HG02870 (cell line): ENCODE measurements around the gene LGALS1.
"Not testable (repeated sequence)": the region's sequence is repeated elsewhere in the genome, so short reads cannot be mapped to it uniquely, and the experiment has no call there.

Experiments used
- ATAC-seq: cut with Tn5 transposase; IDR thresholded peaks from one replicate; pipeline ENCODE4 v1.9.1; 2021; ENCODE audit warnings: mild to moderate bottlenecking, moderate library complexity; ENCODE audit not compliant: unreplicated experiment

The LGALS1 gene

DNA sequence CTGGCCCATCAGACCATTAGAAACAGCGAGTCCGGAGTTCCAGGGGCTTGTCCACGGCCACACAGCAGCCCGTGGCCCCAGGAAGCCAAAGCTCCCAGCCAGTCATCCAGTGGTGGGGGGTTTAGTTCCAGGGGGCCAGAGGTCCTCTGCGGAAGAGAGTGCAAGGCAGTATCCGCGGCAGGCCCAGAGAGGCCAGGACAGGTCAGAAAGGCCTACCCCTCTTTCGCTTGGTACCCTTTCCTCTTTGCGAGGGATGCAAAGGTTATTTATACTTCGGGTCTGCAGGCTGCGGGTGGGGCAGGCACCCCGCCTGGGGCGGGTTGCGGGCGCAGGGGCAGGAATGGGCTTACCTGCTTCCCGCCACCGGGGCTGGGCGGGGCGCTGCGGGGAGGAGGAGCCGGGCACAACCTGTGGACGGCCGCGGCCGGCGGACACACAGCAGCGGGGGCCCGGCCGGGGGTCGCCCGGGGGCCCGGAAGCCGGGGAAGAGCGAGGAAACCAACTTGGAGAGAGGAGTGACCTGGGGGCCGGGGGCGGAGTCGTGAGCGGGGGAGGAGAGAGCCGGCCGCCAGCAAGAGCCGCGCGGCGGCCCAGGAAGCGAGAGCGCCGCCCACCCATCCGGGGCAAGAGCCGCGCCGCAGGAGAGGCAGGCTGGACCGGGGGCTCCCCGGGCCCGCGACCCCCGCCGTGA is 36.2 kb upstream of the LGALS1 start, which contains the start of gene SH3BP1:
SH3BP1 (plus strand) TSS at position 600 of the 691 bp plus-strand sequence. CDS start 119 bp downstream, outside the sequence.
- ATAC-seq: no peak

DNA sequence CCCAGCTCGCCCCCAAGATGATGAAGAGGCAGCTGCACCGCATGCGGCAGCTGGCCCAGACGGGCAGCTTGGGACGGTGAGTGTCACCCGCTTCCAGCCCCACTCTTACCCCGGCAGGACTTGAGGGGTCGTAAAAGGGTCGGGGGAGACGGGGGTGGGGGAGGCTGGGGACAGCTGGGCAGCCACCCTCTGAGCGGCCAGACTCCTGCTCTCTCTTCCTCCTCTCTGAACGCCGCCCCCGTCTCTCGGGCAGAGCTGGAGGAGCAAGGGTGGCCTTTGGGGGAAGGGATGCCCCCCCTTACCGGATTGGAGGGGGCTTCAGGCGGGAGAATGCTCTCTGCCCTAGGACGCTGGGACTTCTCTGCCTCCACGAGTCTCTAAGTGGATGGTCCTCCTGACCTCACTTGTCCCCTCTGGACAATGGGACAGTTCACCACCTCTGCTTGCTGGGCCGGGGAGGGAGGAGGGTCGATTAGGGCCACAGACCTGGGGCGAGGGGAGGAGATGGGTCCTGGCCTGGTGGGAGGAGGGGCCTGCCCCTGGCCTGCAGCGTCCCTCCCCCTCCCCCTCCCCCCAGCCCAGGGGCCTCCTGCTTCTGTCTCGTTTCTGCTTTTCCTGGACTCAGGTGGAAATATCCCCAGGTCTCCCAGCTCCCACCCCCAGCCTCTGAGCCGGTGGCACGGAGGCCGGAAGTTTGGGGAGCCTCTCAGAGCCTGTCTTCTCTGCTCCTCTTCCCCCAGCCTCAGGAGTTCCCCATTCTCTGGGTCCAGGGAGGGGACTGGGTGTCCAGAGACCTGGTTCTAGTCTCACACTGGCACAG is 35.5 kb upstream of the LGALS1 start:
- ATAC-seq: no peak

DNA sequence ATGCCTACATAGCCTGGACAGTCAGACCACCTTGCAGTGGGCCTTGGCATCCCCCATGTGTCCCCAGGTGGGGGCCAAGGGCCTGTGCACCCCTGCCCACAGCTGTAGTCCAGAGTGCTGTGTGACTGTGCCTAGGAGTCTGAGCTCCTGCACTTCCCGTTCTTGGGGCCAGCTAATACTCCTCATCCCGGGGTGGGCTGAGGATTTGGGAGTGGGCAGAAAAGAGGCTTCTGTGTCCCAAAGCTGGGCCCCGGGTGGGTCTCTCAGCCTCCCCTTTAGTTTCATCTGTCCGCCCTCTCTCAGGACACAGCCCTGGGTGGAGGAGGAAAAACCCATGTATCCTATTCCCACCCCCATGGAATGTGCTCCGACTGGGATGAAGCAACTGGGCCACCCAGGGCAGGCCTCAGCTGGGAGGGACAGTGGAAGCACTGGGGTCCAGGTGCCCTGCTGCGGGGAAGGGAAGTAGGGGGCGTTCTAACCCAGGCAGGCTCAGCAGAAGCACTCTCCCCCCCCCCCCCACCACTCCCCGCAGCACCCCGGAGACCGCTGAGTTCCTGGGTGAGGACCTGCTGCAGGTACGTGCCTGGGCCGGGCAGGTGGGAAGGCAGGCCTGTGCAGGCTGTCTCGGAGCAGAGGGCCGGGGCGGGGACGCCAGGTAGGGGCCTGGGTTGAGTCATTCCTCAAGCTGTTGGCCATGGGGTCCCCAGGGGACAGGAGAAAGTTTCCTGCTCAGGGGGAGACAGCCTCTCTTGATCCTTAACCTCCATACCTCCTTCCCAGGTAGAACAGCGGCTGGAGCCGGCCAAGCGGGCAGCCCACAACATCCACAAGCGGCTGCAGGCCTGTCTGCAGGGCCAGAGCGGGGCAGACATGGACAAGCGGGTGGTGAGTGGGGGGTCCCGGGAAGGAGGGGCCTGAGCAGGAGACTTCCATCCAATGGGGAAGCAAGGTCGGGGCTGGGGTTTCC is 34.6 kb upstream of the LGALS1 start:
- ATAC-seq: no peak

DNA sequence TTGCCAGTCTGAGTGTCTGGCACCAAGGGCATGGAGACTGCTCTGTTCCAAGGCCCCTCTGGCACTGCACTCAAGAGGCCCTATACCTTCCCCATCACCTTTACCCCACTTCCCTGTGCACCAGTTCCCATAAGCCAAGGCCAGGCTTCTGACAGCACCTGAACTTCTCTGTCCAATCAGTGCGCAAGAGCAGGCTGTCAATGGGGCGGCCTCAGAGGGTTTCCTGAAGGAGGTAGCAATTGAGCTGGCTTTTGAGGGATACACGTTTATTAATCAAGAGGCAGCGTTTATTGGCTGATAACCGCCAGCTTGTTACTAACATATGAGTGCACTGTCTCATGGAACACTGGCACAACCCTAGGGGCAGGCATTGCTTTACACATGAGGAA is 33.9 kb upstream of the LGALS1 start:
- ATAC-seq: no peak

DNA sequence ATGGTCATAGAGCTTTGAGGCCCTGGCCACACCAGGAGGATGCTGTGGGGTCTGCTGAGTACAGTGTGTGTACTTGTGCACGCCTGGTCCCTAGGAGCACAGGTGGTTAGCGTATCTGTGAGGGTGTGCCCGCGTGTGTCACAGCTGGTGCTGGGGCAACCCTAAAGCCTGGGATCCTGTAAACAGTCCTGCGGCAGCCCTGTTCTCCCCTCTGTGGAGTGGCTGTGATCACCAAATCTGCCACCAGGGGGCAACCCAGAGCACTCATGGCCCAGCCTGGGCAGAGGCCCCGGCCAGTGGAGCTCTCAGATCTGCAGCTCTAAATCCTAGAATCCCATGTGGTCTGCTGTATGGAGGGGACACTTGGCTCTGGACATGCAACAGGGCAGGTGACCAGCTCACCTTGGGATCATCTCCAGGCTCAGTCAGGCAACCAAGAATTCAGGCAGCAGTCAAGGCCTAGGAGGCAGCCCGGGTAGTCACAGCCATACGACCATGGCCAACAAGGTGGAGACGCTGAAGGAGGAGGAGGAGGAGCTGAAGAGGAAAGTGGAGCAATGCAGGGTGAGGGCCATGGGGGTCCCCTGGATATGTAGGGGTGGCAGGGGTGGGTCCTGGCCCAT is 32.1 kb upstream of the LGALS1 start:
- ATAC-seq: peak; percentile 45

DNA sequence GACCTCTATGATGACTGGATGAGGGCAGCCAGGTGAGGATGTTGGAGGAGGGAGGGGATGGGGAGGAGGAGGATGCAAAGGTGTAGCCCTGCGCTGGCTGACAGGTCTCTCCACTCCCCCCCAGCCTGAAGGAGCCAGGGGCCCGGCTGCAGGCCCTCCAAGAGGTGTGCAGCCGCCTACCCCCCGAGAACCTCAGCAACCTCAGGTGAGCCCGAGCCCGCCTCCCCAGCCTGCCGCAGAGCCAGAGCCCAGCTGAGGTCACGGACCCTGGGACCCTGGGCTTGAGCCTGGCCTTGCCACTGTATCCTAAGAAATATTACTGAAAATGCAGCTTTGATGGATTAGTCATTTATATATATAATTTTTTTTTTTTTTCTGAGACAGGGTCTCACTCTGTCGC is 28.1 kb upstream of the LGALS1 start:
- no peak for ATAC-seq

DNA sequence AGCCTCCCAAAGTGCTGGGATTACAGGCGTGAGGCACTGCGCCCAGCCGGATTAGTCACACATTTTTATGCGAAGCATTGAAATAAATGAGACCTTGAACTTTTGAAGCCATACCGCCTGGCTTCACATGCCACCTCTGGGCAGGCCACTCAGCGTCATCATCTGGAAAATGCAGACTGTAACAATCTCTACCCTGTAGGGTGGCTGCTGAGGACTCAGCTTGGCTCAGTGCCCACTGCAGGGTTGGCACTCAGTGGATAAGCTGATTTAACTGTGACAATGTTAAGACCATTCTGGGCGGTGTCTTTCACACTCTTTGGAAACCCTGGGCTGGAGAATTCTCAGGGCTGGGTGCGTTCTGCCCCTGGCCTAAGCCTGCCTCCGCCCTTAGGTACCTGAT is 27.5 kb upstream of the LGALS1 start:
- ATAC-seq: no peak

DNA sequence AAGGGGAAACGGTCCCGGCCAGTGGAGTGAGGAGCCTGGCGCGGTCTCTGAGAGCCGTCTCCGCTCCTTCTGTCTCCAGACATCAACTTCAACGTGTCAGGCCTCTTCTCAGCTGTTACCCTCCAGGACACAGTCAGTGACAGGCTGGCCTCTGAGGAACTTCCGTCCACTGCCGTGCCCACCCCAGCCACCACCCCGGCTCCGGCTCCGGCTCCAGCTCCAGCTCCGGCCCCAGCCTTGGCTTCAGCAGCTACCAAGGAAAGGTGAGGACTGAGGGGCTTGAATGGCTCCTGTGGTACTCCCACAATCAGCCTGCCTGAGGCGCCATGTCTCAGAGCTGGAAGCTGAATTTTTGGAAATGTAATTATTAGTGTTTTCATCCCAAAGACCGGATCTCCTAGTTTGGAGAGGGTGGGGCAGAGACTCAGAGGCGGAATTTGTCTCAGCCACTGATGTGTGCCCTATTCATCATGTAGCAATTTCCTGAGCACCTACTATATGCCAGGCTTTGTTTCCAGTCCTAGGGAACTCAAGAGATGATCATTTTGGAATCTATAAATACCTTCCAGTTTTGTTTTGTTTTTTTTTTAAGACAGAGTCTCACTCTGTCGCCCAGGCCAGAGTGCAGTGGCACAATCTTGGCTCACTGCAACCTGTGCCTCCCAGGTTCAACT is 24.8 kb upstream of the LGALS1 start:
- no peak for ATAC-seq

DNA sequence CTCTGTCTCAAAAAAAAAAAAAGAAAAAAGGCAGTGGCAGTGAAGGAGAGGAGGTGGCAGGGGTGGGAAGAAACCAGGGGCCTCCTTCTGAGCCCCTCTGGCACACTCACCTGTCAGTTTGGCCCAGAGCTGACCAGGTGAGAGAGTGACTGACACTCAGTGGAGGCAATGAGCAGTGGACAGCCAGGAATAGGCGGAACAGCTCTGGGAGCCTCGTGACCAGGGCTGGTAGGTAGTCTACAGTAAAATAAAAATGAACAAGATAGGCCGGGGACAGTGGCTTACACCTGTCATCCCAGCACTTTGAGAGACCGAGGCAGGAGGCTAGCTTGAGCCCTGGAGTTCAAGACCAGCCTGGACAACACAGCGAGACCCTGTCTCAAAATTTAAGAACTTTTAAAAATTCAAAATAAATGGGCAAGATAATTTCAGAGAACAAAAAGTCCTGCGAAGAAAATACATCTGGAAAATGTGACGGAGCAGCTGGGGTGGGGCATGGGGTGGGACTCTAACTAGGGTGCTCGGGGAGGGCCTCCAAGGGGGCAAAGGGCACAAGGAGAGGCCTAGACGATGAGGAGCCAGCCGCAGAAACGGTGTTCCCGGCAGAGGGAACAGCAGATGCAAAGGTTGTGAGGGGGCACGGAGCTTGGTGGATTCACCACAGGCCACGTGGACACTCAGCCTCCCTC is 20.7 kb upstream of the LGALS1 start:
- ATAC-seq: no peak

DNA sequence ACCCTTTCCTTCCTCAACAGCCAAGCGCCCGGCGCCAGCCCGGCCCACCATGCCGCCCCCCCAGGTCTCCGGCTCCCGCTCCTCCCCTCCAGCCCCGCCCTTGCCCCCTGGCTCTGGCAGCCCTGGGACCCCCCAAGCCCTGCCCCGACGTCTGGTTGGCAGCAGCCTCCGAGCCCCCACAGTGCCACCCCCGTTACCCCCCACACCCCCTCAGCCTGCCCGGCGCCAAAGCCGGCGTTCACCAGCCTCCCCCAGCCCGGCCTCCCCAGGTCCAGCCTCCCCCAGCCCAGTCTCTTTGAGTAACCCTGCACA is 20.2 kb upstream of the LGALS1 start:
- no peak for ATAC-seq

DNA sequence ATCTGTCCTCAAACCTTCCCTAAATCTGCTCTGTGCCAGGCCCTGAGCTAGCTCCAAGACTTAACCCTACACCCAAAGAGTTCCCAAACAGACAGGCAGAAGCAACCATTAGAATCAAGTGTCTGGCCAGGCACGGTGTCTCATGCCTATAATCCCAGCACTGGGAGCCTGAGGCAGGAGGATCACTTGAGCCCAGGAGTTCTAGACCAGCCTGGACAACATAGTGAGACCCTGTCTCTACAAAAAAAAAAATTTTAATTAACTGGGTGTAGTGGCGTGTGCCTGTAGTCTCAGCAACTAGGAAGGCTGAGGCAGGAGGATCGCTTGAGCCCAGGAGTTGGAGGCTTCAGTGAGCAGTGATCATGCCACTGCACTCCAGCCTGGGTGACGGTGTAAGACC is 18.9 kb upstream of the LGALS1 start:
- ATAC-seq: not testable (repeated sequence)

DNA sequence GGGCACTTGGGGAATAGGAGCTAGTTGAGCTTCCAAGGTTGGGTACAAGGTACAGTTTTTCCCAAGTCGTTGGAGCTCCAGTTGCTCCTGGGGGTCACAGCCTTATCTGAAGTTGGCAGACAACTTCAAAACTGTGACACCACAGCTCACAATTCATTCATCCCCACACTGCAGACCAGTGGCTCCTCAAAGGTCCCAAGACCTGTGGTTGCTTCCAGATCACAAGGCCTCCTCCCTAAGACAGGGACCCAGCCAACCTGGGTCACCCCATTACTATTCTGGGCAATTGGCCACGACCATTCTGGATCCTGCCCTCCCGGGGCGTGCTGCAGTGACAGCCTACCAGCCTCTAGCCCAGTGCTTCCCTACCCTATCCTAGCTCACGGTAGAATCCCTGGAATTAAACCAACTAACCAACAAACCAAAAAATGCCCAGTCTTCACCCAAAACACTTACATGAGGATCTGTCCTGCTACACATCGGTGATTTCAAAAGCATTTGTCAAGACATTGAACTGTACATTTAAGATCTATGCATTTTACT is 17.8 kb upstream of the LGALS1 start:
- no peak for ATAC-seq

DNA sequence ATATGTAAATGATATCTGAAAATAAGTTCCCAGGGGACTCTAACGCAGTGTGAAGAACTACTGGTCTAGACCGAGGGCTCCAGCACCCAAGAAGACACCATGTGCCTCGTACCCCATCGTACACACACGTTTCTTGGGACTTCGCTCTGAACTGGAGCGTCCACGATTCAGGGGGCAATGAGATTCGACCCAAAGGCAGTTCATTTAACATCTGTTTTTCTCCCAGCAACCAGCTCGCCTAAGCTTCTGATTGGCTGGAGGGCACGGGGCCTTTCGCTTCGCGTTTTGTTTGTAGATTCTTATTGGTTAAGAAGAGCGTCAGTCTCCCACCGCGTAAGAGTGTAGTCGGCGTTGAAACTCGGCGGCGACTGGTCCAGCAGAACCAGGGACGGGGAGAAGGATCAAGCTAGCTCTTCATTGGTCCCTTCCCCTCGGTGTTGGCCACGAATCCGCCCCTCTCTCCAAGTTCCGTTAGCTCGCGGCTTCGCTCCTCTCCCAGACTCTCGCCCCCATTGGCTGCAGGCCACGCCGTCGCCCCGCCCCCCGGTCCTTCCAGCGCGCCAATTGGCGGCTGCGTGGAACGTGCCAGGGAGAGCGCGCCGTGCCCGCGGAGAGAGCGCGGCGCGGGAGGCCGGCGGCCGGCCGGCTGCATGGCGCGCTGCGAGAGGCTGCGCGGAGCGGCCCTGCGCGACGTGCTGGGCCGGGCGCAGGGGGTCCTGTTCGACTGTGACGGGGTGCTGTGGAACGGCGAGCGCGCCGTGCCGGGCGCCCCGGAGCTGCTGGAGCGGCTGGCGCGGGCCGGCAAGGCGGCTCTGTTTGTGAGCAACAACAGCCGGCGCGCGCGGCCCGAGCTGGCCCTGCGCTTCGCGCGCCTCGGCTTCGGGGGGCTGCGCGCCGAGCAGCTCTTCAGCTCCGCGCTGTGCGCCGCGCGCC is 17.0 kb upstream of the LGALS1 start, which contains the start of gene PDXP:
PDXP (plus strand) TSS at position 591 of the 933 bp plus-strand sequence; CDS start at position 651, 60 bp downstream.
- ATAC-seq: peak; percentile 89

DNA sequence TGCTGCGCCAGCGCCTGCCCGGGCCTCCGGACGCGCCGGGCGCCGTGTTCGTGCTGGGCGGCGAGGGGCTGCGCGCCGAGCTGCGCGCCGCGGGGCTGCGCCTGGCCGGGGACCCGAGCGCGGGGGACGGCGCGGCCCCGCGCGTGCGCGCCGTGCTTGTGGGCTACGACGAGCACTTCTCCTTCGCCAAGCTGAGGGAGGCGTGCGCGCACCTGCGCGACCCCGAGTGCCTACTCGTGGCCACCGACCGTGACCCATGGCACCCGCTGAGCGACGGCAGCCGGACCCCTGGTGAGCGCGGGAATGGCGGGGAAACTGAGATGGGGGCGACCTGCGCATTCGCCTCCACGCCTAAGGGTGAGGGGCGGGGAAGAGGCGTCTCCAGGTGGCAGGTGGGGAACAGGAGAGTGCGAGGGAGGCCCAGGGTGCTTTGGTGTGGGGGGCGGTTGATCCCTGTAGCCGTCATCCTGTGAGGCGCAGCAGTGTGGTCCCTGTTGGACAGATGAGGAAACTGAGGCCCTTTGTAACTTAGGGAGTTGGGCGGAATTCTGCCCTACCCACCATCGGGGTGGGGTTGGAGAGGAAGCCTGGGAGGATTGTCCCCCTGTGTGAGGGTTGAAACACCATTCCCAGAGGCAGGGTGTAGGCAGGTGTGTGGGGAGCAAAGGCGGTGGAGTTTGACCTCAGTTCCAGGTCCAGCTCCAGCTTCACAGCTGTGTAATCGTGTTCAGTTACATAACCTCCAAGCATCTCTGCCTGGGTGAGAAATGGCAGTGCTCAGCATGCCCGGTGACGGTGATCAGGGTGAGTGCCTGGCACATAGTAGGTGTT is 16.2 kb upstream of the LGALS1 start:
- ATAC-seq: no peak

DNA sequence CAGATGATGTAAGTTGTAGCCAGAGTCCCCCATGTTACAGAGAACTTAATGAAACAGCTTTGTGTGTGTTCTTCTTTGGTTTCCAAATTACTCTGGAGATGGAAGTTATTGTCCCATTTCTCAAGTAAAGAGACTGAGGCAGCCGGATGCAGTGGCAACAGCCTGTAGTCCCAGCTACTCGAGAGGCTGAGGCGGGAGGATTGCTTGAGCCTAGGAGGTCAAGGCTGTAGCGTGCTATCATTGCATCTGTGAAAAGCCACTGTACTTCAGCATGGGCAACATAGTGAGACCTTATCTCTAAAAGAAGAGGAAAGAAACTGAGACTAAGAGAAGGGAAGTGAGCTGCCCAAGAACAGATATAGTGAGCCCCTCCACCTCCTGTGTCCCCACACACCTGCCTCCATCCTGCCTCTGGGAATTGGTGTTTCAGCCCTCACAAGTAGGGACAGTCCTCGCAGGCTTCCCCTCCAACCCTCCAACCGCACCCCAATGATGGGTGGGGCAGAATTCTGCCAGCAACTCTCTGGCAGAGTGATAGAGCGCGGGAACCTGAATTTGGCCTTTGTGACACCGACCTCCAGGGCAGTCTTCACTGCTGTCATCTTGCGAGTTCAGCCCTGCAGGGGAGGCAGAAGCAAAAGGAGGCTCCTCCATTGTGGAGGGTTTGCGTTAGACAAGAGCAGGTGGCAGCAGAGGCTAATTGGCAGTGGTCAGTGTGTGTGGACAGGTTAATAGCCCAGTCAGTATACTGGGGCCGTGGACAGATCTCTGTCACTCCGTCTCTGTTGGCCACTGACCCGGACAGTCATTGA is 15.3 kb upstream of the LGALS1 start:
- ATAC-seq: no peak

DNA sequence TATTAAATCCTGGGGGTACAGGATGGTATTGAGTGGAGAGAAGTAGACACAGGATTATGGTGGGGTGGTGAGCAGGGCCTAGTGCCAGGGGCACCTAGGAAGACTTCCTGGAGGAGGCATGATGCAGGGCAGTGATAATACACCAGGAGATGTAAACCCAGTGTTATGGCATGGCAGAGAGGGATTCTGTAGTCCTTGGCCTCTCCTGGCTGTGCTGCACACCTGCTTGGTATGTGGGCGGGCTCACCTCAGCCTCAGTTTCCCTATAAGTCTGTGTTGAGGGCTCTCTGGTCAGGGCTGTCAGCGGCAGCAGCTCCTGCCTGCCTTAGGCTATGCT is 14.8 kb upstream of the LGALS1 start:
- ATAC-seq: no peak
